GM18526 (cell line): ENCODE measurements around the gene THRA.

ENCODE experiments used
- POLR2A ChIP-seq: IDR thresholded peaks from 3 replicates; pipeline ENCODE4 v1.6.1; 2011; ENCODE audit not compliant: insufficient read length; ENCODE audit errors: extremely low read depth

THRA gene

DNA sequence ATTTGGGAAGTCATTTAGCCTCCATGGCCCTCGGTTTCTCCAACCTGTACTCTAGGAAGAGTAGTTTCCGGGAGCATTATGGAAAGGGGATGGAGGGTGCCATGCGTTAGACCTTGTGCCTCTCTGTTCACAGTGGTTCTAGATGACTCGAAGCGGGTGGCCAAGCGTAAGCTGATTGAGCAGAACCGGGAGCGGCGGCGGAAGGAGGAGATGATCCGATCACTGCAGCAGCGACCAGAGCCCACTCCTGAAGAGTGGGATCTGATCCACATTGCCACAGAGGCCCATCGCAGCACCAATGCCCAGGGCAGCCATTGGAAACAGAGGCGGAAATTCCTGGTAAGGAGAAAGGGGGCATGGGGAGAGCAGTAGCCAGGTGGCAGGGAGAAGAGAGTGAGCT lies 21.7 kb downstream of the THRA start:
- TF ChIP-seq POLR2A: no peak

DNA sequence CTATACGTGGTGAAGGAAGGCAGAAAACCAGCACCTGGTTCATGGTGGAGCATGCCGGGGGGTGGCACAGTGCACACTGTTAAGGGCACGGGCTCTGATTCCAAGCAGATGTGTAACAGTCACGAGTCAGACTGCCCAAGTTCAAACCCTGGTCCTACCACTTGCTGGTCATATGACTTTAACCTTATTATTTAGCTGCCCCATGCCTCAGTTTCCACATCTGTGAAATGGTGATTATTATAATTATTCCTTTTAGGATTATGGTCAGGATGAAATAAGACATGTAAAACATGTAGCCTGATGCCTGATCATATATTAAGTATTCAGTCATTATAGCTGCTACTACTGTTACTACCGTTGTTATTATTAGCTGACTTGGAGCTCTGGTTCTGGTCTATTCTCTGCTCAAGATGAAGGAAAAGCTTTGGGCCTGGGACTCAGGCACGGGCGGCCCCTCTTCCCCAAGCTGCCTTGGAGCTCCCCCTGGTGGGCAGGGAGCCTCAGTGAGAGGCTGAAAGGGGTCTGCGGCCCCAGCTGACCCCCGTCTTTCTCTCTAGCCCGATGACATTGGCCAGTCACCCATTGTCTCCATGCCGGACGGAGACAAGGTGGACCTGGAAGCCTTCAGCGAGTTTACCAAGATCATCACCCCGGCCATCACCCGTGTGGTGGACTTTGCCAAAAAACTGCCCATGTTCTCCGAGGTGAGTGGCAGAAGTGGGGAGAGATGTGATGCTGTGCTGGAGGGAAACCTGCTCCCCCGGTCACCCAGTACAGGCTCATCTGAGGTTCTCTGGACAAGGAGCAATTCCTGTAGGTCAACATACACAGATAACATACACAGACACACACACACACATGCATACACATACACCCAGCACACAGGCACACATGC lies 23.6 kb downstream of the THRA start:
- TF ChIP-seq POLR2A: no peak

DNA sequence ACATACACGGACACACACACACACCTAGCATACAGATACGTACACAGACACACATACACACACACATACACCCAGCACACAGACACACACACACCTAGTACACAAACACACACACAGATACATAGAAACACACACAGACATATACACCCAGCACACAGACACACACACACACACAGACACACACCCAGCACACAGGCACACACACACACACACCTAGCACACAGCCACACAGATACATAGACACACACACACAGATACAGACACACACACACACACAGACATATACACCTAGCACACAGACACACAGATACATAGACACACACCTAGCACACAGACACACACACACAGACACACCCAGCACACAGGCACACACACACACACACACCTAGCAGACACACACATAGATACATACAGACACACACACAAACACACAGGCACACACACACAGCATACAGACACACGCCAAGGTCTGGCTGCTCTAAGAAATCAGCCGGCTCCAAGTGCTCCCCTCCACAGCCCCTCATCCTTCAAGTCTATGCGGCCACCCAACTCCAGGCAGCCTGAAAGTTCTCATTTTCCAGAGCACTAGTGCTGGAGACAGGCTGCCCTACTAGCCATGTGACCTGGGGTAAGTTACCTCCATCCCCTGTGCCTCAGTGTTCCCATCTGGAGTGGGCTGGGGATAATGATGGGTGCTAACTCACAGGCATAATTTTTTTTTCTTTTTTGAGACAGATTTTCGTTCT lies 24.5 kb downstream of the THRA start:
- TF ChIP-seq POLR2A: no peak

DNA sequence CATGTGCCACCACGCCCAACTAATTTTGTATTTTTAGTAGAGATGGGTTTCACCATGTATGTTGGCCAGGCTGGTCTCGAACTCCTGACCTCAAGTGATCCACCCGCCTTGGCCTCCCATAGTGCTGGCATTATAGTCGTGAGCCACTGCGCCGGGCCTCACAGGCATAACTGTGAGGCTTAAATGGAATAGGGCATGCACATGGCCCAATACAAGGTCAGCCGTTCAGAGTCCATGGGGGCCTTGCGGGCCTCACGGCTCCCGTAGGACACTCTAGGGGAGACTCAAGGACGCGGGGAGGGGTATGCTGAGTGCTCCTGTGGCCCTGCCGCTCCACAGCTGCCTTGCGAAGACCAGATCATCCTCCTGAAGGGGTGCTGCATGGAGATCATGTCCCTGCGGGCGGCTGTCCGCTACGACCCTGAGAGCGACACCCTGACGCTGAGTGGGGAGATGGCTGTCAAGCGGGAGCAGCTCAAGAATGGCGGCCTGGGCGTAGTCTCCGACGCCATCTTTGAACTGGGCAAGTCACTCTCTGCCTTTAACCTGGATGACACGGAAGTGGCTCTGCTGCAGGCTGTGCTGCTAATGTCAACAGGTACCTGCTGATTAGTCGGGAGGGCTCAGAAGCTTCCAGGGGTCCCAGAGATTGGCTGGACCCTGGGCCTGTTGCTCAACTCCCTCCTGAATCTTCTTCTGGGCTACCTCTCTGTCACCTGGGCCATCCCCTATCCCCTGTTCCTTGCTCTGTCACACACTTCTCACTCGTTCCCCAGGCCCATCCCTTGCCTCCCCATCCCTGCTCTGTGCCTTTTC lies 25.3 kb downstream of the THRA start:
- TF ChIP-seq POLR2A: no peak

DNA sequence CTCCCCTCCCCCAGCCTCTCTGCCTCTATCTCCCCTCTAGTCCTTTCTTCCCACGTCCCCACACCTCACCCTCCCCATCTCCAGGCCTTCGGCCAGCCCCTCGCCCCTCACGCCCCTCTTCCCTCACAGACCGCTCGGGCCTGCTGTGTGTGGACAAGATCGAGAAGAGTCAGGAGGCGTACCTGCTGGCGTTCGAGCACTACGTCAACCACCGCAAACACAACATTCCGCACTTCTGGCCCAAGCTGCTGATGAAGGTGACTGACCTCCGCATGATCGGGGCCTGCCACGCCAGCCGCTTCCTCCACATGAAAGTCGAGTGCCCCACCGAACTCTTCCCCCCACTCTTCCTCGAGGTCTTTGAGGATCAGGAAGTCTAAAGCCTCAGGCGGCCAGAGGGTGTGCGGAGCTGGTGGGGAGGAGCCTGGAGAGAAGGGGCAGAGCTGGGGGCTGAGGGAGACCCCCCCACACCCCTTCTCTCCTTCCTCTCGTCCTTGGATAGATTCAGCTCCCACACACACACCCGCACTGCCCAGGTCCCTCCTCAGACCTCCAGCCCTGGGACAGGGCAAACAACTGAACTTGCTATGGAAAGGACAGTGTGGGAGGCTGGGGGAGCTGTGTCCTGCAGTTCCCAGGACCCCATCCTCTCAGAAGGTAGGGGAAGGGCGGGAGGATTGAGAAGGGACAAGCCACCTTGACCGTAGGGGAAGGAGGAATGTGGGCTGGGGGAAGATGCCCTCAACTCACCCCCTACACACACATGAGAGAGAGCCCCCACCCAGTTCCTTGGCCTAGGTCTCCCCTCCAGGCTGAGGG lies 26.5 kb downstream of the THRA start:
- no peak for TF ChIP-seq POLR2A

DNA sequence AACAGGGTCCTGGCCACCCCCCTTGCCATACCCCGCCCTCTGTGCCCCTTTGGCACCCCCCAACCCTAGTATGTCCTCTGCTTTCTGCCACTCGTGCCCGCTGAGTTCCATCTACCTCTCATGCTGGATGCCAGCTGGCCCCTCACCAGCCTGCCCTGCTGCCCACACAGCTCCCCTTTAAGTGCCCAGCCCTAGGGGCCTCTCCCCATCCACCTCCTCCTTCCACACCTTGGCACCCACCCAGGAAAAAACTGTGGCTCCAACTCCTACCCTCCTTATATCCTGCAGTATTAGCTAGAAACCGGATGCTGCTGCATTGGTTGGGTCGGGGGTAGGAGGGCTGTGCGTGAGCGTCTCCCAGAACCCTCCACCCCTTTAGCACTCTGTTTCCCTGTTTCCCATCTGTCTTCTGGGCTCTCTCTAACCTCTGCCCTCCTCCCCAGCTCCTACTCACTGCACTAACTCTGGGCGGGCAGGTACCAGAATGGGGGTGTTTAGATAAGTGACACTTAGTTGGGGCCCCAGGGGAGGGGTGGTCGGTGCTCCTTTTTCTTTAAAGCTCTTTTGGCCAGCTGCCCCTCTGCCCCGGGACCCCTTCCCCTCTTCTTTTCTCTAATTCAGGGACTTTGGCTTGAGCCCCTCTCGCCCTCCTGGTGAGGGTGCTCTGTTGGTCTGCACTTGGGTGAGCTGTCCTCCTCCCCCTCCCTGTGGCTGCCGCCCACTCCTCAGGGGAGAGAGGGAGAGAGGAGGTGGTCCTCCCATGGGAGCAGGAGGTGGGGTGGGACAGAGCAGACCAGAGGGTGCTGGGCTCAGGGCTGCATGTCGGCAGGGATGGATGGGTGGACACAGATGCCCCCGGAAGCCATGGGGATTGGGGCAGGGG lies 27.7 kb downstream of the THRA start:
- TF ChIP-seq POLR2A: no peak

DNA sequence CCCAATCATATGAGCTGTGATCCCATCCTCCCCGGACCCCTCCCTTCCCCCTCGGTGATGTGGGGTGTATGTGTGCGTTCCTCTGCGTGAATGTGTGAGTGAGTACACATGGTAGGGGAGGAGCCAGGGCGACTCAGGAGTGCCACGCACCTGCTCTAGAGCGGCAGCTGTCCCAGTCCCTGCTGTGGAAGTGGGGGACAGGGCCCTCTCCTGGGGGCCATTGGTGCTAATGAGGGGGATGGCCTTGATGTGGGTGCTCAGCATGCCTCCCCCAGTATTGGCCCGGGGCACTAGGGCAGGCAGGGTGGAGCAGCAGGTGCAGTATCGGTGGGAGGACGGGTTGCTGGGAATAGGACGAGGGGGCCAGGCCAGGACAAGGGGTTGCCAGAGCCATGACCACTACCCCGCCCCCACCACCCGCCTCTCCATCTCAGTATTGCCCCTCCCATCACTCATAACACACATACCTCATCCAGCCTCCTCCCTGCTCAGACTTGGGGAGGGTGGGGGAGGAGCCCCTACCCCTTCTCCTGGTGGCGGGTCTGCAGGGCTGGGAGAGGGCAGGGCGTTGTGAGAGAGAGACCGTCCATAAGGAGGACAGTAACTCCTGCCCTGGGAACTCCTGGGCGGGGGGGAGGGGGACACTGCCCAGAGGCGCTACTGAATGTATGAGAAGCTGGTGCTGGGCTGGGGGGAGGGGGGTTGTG lies 29.1 kb downstream of the THRA start:
- no peak for TF ChIP-seq POLR2A

DNA sequence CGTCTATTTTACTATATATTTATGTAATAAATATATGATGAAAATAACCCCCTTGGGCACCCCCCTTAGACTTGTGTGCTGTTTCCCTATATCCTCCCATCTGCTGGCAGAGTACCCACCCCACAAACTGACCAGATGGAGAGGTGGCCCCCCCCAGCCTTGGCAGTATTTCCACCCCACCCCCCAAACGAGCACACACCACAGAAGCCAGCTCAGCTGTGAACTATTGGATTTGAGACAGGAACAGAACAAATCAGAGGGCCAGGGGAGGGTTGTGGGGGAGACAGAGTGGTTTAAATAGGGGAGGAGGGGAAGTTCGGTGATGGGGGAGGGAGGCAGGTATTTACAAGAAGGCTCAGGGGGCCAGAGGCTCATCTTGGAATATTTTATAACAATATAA lies 29.8 kb downstream of the THRA start:
- no peak for TF ChIP-seq POLR2A

DNA sequence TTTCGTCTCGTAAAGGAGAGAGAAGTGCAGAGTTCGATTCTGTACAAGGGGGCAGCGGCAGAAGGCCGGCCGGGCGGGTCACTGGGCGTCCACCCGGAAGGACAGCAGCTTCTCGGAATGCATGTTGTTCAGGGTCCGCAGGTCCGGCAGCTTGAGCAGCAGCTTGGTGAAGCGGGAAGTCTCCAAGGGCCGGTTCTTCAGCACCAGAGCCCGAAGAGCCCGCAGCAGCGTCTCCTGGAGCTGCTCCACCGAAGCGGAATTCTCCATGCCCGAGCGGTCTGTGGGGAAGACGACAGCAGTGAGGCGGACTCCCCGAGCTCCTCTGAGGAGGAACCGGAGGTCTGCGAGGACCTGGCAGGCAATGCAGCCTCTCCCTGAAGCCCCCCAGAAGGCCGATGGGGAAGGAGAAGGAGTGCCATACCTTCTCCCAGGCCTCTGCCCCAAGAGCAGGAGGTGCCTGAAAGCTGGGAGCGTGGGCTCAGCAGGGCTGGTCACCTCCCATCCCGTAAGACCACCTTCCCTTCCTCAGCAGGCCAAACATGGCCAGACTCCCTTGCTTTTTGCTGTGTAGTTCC lies 30.3 kb downstream of the THRA start:
- no peak for TF ChIP-seq POLR2A

DNA sequence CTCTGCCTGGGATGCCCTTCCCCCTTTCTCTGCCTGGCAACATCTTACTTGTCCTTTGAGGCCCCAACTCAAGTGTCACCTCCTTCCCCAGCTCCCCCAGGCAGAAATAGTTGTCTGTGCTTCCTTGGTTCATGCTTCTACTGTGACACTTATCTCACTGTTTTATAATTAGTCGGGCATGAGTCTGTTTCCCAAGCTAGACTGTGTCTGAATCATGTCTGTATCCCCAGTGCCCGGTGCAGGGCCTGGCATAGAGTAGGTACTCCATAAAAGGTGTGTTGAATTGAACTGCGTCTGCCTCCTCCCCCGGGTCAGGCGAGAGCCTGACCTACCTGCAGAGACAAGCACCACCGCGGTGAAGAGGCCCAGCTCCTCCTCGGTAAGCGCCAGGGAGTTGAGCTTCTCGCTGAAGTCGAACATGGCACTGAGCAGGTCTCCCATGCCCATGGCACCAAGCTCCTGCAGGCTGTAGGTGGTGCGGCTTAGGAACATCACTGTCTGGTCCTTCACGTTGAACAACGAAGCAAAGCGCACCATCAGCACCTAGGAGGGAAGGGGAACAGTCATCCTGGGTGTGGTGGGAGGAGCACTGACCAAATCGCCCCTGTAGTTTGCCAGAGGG lies 30.9 kb downstream of the THRA start:
- no peak for TF ChIP-seq POLR2A

DNA sequence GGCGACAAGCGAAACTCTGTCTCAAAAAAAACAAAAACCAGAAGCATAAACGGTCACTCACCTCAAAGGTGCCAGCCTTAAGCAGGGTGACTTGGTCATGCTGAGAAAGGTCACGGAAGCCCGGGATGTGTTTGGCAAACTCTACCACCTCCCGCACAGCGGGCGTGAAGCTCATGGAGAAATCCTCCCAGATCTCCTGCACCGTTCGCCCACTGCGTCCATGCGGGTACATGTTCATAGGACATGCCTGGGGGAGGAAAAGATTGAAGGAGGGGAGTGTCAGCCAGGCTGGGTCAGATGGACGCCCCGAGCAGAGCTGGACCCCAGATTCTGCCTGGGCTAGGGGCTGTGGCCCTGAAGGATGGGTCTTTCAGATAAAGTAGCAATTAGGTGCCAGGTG lies 32.1 kb downstream of the THRA start:
- no peak for TF ChIP-seq POLR2A

DNA sequence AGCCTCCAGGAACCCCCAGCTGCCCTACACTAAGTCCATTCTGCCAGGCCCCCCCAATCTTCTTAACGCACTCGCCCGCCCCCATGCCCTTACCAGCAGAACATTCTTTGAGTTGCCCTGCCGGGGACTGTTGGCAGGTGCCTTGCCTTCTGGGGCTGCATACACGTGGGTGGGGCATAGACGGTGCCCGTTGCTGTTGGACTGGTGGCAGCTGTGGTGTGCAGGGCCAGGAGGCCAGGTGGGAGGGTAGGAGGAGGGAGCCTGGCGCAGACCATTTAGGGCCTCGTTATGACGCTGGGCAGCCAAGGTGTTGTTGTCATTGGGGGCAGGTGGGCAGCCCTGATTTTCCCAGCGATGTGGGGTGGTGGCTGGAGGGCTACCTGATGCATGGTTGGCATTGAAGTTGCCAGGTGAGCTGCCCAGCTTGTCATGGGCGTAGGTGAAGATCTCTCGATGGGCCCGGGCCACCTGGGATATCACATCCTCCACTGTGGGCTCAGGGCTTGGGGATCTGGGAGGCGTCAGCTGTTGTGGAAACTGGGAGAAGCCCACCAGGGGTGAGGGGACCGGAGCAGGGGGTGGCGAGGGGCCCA lies 32.7 kb downstream of the THRA start:
- no peak for TF ChIP-seq POLR2A
